ENCODE data around the gene GUK1. TPM values are rescaled to one million over a fixed set of nuclear protein-coding genes. Genes with fewer than 3 reads are reported as not detected.

GUK1 gene
- total RNA-seq, 1 donor, result 278 TPM

- Histone ChIP-seq H3K9me3 (ENCODE audit: low read depth, low read length) (no peaks in the 10 kb centered on the region), H3K36me3 (ENCODE audit: insufficient read depth, low read length) (no peaks in the 10 kb centered on the region), H3K79me2 (ENCODE audit: insufficient read depth, low read length) (peaks cover 8% of the 10 kb centered on the region), H3K27ac (ENCODE audit: low read depth, low read length) (no peak overlapping the region), H3K4me3 (ENCODE audit: insufficient read depth, low read length) (no peak overlapping the region), H2AFZ (ENCODE audit: low read length) (no peak overlapping the region), H3K4me2 (ENCODE audit: insufficient read depth, low read length) (no peak overlapping the region), H3K27me3 (ENCODE audit: insufficient read depth, low read length) (peaks cover 13% of the 10 kb centered on the region), H3K4me1 (ENCODE audit: insufficient read depth, low read length) (peaks cover 23% of the 10 kb centered on the region), H4K20me1 (ENCODE audit: insufficient read depth, low read length) (no peaks in the 10 kb centered on the region)
- DNase-seq (ENCODE audit: insufficient read length, low spot score, missing footprints), result no peak
- TF ChIP-seq CTCF (IDR thresholded peaks at IDR 0.05; ENCODE audit: extremely low read depth, low read depth, low read length), result no peak
Observed at GRCh38 chr1:228162286-228163006, 22.4 kb downstream of the GUK1 start.

- no peaks in the 10 kb centered on the region for H4K20me1 ChIP-seq (ENCODE audit: insufficient read depth, low read length)
- peaks cover 9% of the 10 kb centered on the region for H3K27me3 ChIP-seq (ENCODE audit: insufficient read depth, low read length)
- H3K27ac ChIP-seq (ENCODE audit: low read depth, low read length), result peak overlapping the region; percentile 24
- H3K9me3 ChIP-seq (ENCODE audit: low read depth, low read length), result no peaks in the 10 kb centered on the region
- no peak overlapping the region for H3K4me2 ChIP-seq (ENCODE audit: insufficient read depth, low read length)
- TF ChIP-seq CTCF (IDR thresholded peaks at IDR 0.05; ENCODE audit: extremely low read depth, low read depth, low read length), result no peak
- peaks cover 8% of the 10 kb centered on the region for H3K79me2 ChIP-seq (ENCODE audit: insufficient read depth, low read length)
- H3K4me1 ChIP-seq (ENCODE audit: insufficient read depth, low read length), result peaks cover 23% of the 10 kb centered on the region
- H3K36me3 ChIP-seq (ENCODE audit: insufficient read depth, low read length), result no peaks in the 10 kb centered on the region
- no peak overlapping the region for H3K4me3 ChIP-seq (ENCODE audit: insufficient read depth, low read length)
- DNase-seq (ENCODE audit: insufficient read length, low spot score, missing footprints), result no peak
- no peak overlapping the region for H2AFZ ChIP-seq (ENCODE audit: low read length)
Observed at GRCh38 chr1:228163007-228163753, 23.1 kb downstream of the GUK1 start.

- Histone ChIP-seq H2AFZ (ENCODE audit: low read length) (no peak overlapping the region), H3K27me3 (ENCODE audit: insufficient read depth, low read length) (peaks cover 5% of the 10 kb centered on the region), H3K36me3 (ENCODE audit: insufficient read depth, low read length) (no peaks in the 10 kb centered on the region), H3K27ac (ENCODE audit: low read depth, low read length) (peak overlapping the region; percentile 24), H3K79me2 (ENCODE audit: insufficient read depth, low read length) (peaks cover 14% of the 10 kb centered on the region), H3K4me2 (ENCODE audit: insufficient read depth, low read length) (no peak overlapping the region), H3K4me3 (ENCODE audit: insufficient read depth, low read length) (no peak overlapping the region), H3K9me3 (ENCODE audit: low read depth, low read length) (no peaks in the 10 kb centered on the region), H3K4me1 (ENCODE audit: insufficient read depth, low read length) (peaks cover 23% of the 10 kb centered on the region), H4K20me1 (ENCODE audit: insufficient read depth, low read length) (no peaks in the 10 kb centered on the region)
- DNase-seq (ENCODE audit: insufficient read length, low spot score, missing footprints), result no peak
- no peak for TF ChIP-seq CTCF (IDR thresholded peaks at IDR 0.05; ENCODE audit: extremely low read depth, low read depth, low read length)
Observed at GRCh38 chr1:228163776-228164519, 23.9 kb downstream of the GUK1 start.
